A549 (cell line): ENCODE data around the gene CNOT10.

ENCODE experiments used
- CTCF ChIP-seq: fragments of >200 bp; sonication (Bioruptor Twin); formaldehyde crosslinking; IDR thresholded peaks from 3 replicates; pipeline ENCODE4 v1.5.1; 2016
- FOSB ChIP-seq: fragments of 250-450 bp; sonication (Bioruptor Pico); IDR thresholded peaks from 2 replicates; pipeline ENCODE4 v1.5.0; 2020; ENCODE audit warnings: mild to moderate bottlenecking, moderate library complexity
- GATA3 ChIP-seq: IDR thresholded peaks from 2 replicates; pipeline ENCODE4 v1.6.1; 2012; ENCODE audit warnings: borderline replicate concordance
- KDM5A ChIP-seq: fragments of 200-600 bp; sonication (generic); IDR thresholded peaks from 2 replicates; pipeline ENCODE4 v1.6.1; 2016; ENCODE audit warnings: antibody characterized with exemption, mild to moderate bottlenecking
- MAFK ChIP-seq: fragments of 450-650 bp; IDR thresholded peaks from 2 replicates; pipeline ENCODE4 v1.6.1; 2014; ENCODE audit not compliant: partially characterized antibody
- MYC ChIP-seq: IDR thresholded peaks from 2 replicates; pipeline ENCODE4 v1.6.1; 2012; ENCODE audit warnings: mild to moderate bottlenecking, inconsistent platforms, low read length, improper control_type of control experiment, borderline replicate concordance
- PHF8 ChIP-seq: fragments of 200-600 bp; sonication (generic); IDR thresholded peaks from 2 replicates; pipeline ENCODE4 v1.6.1; 2016; ENCODE audit warnings: low read depth, mild to moderate bottlenecking, antibody characterized with exemption, moderate library complexity, borderline replicate concordance
- POLR2A ChIP-seq: IDR thresholded peaks from 2 replicates; pipeline ENCODE4 v1.6.1; 2012; ENCODE audit warnings: mild to moderate bottlenecking, low read length
- ZC3H11A ChIP-seq: fragments of 450-650 bp; IDR thresholded peaks from 2 replicates; pipeline ENCODE4 v1.6.1; 2014; ENCODE audit warnings: antibody characterized with exemption, mild to moderate bottlenecking

GRCh38 chr3:32675650-32676049 is 9.3 kb upstream of the CNOT10 start:
- TF ChIP-seq MAFK = no peak
- no peak for TF ChIP-seq ZC3H11A
- no peak for TF ChIP-seq POLR2A
- TF ChIP-seq CTCF = no peak
- no peak for TF ChIP-seq FOSB (CRISPR knock-in tag)
- TF ChIP-seq MYC = no peak
- TF ChIP-seq GATA3 = no peak
- TF ChIP-seq KDM5A = no peak
- TF ChIP-seq PHF8 = no peak
